Panc1 (cell line): ENCODE results near the gene DCAF10.

Source experiments
- POLR2AphosphoS5 ChIP-seq: IDR thresholded peaks from 2 replicates; pipeline ENCODE4 v1.6.1; 2012; ENCODE audit warnings: mild to moderate bottlenecking, low read depth, low read length, moderate library complexity
- SIN3A ChIP-seq: IDR thresholded peaks from 2 replicates; pipeline ENCODE4 v1.6.1; 2012; ENCODE audit warnings: low read depth, mild to moderate bottlenecking, low read length, moderate library complexity, borderline replicate concordance; ENCODE audit not compliant: insufficient read depth
- TF ChIP-seq, protein P1 (sequence below): fragments of 450-650 bp; IDR thresholded peaks from 2 replicates; pipeline ENCODE4 v1.5.1; 2017; ENCODE audit warnings: mild to moderate bottlenecking
- TF ChIP-seq, protein P2 (sequence below), 2 experiments: IDR thresholded peaks; 2 replicates each; pipeline ENCODE4 v1.6.1; 2011 to 2012; ENCODE audit warnings: low read depth in 2 of 2, control low read depth in 1 of 2, low read length in 1 of 2, mild to moderate bottlenecking in 1 of 2, moderate library complexity in 1 of 2; ENCODE audit not compliant: insufficient read depth in 1 of 2

DNA sequence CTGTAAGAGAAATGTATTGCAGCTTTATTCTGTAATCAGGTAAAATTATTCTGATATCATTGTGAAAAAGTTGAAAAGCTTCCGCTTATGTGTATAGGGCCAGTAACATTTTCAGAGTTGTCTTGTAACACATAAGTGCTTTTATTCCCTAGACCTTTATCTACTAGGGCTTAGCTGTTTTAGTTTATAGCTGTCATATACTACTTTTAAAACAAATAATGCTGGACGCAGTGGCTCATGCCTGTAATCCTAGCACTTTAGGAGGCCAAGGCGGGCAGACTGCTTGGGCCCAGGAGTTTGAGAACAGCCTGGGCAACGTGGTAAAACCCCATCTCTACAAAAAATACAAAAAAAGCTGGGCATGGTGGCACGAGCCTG, 70.2 kb downstream of the DCAF10 start:
- TF ChIP-seq, protein P1, sequence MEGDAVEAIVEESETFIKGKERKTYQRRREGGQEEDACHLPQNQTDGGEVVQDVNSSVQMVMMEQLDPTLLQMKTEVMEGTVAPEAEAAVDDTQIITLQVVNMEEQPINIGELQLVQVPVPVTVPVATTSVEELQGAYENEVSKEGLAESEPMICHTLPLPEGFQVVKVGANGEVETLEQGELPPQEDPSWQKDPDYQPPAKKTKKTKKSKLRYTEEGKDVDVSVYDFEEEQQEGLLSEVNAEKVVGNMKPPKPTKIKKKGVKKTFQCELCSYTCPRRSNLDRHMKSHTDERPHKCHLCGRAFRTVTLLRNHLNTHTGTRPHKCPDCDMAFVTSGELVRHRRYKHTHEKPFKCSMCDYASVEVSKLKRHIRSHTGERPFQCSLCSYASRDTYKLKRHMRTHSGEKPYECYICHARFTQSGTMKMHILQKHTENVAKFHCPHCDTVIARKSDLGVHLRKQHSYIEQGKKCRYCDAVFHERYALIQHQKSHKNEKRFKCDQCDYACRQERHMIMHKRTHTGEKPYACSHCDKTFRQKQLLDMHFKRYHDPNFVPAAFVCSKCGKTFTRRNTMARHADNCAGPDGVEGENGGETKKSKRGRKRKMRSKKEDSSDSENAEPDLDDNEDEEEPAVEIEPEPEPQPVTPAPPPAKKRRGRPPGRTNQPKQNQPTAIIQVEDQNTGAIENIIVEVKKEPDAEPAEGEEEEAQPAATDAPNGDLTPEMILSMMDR = no peak
- TF ChIP-seq POLR2AphosphoS5 (no peak), SIN3A (no peak)
- TF ChIP-seq, protein P2, sequence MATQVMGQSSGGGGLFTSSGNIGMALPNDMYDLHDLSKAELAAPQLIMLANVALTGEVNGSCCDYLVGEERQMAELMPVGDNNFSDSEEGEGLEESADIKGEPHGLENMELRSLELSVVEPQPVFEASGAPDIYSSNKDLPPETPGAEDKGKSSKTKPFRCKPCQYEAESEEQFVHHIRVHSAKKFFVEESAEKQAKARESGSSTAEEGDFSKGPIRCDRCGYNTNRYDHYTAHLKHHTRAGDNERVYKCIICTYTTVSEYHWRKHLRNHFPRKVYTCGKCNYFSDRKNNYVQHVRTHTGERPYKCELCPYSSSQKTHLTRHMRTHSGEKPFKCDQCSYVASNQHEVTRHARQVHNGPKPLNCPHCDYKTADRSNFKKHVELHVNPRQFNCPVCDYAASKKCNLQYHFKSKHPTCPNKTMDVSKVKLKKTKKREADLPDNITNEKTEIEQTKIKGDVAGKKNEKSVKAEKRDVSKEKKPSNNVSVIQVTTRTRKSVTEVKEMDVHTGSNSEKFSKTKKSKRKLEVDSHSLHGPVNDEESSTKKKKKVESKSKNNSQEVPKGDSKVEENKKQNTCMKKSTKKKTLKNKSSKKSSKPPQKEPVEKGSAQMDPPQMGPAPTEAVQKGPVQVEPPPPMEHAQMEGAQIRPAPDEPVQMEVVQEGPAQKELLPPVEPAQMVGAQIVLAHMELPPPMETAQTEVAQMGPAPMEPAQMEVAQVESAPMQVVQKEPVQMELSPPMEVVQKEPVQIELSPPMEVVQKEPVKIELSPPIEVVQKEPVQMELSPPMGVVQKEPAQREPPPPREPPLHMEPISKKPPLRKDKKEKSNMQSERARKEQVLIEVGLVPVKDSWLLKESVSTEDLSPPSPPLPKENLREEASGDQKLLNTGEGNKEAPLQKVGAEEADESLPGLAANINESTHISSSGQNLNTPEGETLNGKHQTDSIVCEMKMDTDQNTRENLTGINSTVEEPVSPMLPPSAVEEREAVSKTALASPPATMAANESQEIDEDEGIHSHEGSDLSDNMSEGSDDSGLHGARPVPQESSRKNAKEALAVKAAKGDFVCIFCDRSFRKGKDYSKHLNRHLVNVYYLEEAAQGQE (IDR thresholded peaks at IDR 0.05; ENCODE audit: insufficient read depth in 1 of 2, low read depth in 2 of 2, low read length in 1 of 2) = no peak
